ENCODE results near the gene MAPRE3.
"Not testable (repeated sequence)": the region's sequence is repeated elsewhere in the genome, so short reads cannot be mapped to it uniquely, and the experiment has no call there.

MAPRE3 gene

GRCh38 chr2:27071990-27072830 lies 101.8 kb downstream of the MAPRE3 start:
- DNase-seq, result no peak

- DNase-seq, result no peak
Observed at GRCh38 chr2:27072920-27073319, 102.5 kb downstream of the MAPRE3 start.

GRCh38 chr2:27073782-27074181 lies 103.3 kb downstream of the MAPRE3 start:
- no peak for DNase-seq

GRCh38 chr2:27074738-27075565 lies 104.5 kb downstream of the MAPRE3 start:
- DNase-seq, result no peak

GRCh38 chr2:27075566-27075871 lies 105.1 kb downstream of the MAPRE3 start:
- not testable (repeated sequence) for DNase-seq

GRCh38 chr2:27076323-27076722 lies 105.9 kb downstream of the MAPRE3 start:
- DNase-seq, result no peak
